GM19193 (cell line): ENCODE data around the gene RIOK2.

Experiments
- POLR2A ChIP-seq: IDR thresholded peaks from 4 replicates; pipeline ENCODE4 v1.6.1; 2011; ENCODE audit not compliant: insufficient read depth, insufficient read length; ENCODE audit errors: extremely low read depth

The RIOK2 gene

GRCh38 chr5:97142521-97143254, 40.4 kb downstream of the RIOK2 start, which contains the start of gene LIX1:
Gene LIX1 (minus strand): TSS chr5:97142611. CDS start chr5:97142576, 35 bp downstream.
- TF ChIP-seq POLR2A = no peak

GRCh38 chr5:97141539-97141938, 41.5 kb downstream of the RIOK2 start:
- TF ChIP-seq POLR2A = no peak

GRCh38 chr5:97141031-97141430, 42.0 kb downstream of the RIOK2 start:
- TF ChIP-seq POLR2A = no peak

- TF ChIP-seq POLR2A = no peak
Measured at GRCh38 chr5:97136475-97136874, 46.6 kb downstream of the RIOK2 start.

GRCh38 chr5:97135868-97136267, 47.2 kb downstream of the RIOK2 start:
- TF ChIP-seq POLR2A = no peak

- TF ChIP-seq POLR2A = no peak
Measured at GRCh38 chr5:97134634-97135033, 48.4 kb downstream of the RIOK2 start.

- no peak for TF ChIP-seq POLR2A
Measured at GRCh38 chr5:97133101-97133500, 49.9 kb downstream of the RIOK2 start.

- no peak for TF ChIP-seq POLR2A
Measured at GRCh38 chr5:97131921-97132320, 51.1 kb downstream of the RIOK2 start.

GRCh38 chr5:97131139-97131710, 51.8 kb downstream of the RIOK2 start:
- no peak for TF ChIP-seq POLR2A

- no peak for TF ChIP-seq POLR2A
Measured at GRCh38 chr5:97127727-97128126, 55.3 kb downstream of the RIOK2 start.

- TF ChIP-seq POLR2A = no peak
Measured at GRCh38 chr5:97125125-97125683, 57.8 kb downstream of the RIOK2 start.

- no peak for TF ChIP-seq POLR2A
Measured at GRCh38 chr5:97124335-97124734, 58.7 kb downstream of the RIOK2 start.

- no peak for TF ChIP-seq POLR2A
Measured at GRCh38 chr5:97121848-97122247, 61.2 kb downstream of the RIOK2 start.

- TF ChIP-seq POLR2A = no peak
Measured at GRCh38 chr5:97120195-97120594, 62.9 kb downstream of the RIOK2 start.

GRCh38 chr5:97119007-97119390, 64.0 kb downstream of the RIOK2 start:
- no peak for TF ChIP-seq POLR2A
